Peyer's patch (tissue), 4 donors: ENCODE data around the gene PGBD2. TPM values are rescaled to one million over a fixed set of nuclear protein-coding genes. Genes with fewer than 3 reads are reported as not detected.

Source experiments
- DNase-seq, 3 donors: peaks; one replicate each; pipeline ENCODE4 v3.0.0-alpha.2; 2017 to 2019
- H3K27ac ChIP-seq, 4 donors: fragments of 200-600 bp; sonication (generic); one replicate each; pipeline ENCODE4 v1.5.1; 2016 to 2019
- H3K27me3 ChIP-seq, 2 donors: fragments of 200-600 bp; sonication (generic); one replicate each; pipeline ENCODE4 v1.5.1; 2019
- H3K36me3 ChIP-seq, 3 donors: fragments of 200-600 bp; sonication (generic); one replicate each; pipeline ENCODE4 v1.5.1; 2016 to 2019
- H3K4me1 ChIP-seq, 4 donors: fragments of 200-600 bp; sonication (generic); one replicate each; pipeline ENCODE4 v1.5.1; 2016 to 2019
- H3K4me3 ChIP-seq, 4 donors: fragments of 200-600 bp; sonication (generic); 1 replicate in 3 of 4; 2 replicates in 1 of 4; pipeline ENCODE4 v1.5.1; 2016 to 2019; ENCODE audit warnings: mild to moderate bottlenecking in 1 of 4
- H3K9me3 ChIP-seq, 4 donors: fragments of 200-600 bp; sonication (generic); one replicate each; pipeline ENCODE4 v1.5.1; 2016 to 2019; ENCODE audit warnings: mild to moderate bottlenecking in 1 of 4
- POLR2A ChIP-seq, 2 donors: fragments of 450-650 bp; IDR thresholded peaks; one replicate each; pipeline ENCODE4 v1.5.1; 2017; ENCODE audit warnings: antibody characterized with exemption in 2 of 2, mild to moderate bottlenecking in 2 of 2, moderate library complexity in 2 of 2
- total RNA-seq, 4 donors: library from RNA; depleted of rRNA; stranded (reverse); fragments of >200 nt; gene quantifications; one replicate each; pipeline ENCODE4 v1.1.0, GENCODE V29; 2016
- TF ChIP-seq, protein P1 (sequence below), 6 experiments: fragments of 450-650 bp in 4 of 6; fragments of 200-600 bp in 2 of 6; sonication (generic) in 1 of 6; IDR thresholded peaks; one replicate each; pipeline ENCODE4 v1.5.1; 2017 to 2019; ENCODE audit warnings: antibody characterized with exemption in 6 of 6, mild to moderate bottlenecking in 3 of 6, moderate library complexity in 1 of 6

Gene PGBD2
- total RNA-seq, 4 donors from 2014 or later: 9.9 to 17.2 (median 14.4) TPM

- Histone ChIP-seq H3K4me3 (no peak overlapping the region), H3K36me3 (no peaks in the 10 kb centered on the region), H3K27ac (no peak overlapping the region), H3K4me1 (no peaks in the 10 kb centered on the region), H3K9me3 (no peaks in the 10 kb centered on the region), H3K27me3 (no peaks in the 10 kb centered on the region)
- peak in 1 of 3 donors; percentile 68 for DNase-seq
- TF ChIP-seq, protein P1, sequence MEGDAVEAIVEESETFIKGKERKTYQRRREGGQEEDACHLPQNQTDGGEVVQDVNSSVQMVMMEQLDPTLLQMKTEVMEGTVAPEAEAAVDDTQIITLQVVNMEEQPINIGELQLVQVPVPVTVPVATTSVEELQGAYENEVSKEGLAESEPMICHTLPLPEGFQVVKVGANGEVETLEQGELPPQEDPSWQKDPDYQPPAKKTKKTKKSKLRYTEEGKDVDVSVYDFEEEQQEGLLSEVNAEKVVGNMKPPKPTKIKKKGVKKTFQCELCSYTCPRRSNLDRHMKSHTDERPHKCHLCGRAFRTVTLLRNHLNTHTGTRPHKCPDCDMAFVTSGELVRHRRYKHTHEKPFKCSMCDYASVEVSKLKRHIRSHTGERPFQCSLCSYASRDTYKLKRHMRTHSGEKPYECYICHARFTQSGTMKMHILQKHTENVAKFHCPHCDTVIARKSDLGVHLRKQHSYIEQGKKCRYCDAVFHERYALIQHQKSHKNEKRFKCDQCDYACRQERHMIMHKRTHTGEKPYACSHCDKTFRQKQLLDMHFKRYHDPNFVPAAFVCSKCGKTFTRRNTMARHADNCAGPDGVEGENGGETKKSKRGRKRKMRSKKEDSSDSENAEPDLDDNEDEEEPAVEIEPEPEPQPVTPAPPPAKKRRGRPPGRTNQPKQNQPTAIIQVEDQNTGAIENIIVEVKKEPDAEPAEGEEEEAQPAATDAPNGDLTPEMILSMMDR (IDR thresholded peaks at IDR 0.05): no peak
- no peak for TF ChIP-seq POLR2A (IDR thresholded peaks at IDR 0.05)
Measured at GRCh38 chr1:248892590-248892989, 13.4 kb upstream of the PGBD2 start.

GRCh38 chr1:248894837-248895236 lies 11.2 kb upstream of the PGBD2 start:
- Histone ChIP-seq H3K4me1 (no peaks in the 10 kb centered on the region), H3K4me3 (no peak overlapping the region), H3K36me3 (no peaks in the 10 kb centered on the region), H3K27ac (no peak overlapping the region), H3K27me3 (no peaks in the 10 kb centered on the region), H3K9me3 (no peaks in the 10 kb centered on the region)
- no peak for DNase-seq
- TF ChIP-seq POLR2A (IDR thresholded peaks at IDR 0.05): no peak
- TF ChIP-seq, protein P1 (IDR thresholded peaks at IDR 0.05): no peak

- H3K27ac ChIP-seq: no peak overlapping the region
- no peak for DNase-seq
- TF ChIP-seq, protein P1 (IDR thresholded peaks at IDR 0.05): no peak
- TF ChIP-seq POLR2A (IDR thresholded peaks at IDR 0.05): no peak
- H3K27me3 ChIP-seq: no peaks in the 10 kb centered on the region
- H3K36me3 ChIP-seq: no peaks in the 10 kb centered on the region
- no peak overlapping the region for H3K4me3 ChIP-seq
- H3K9me3 ChIP-seq: no peaks in the 10 kb centered on the region
- no peaks in the 10 kb centered on the region for H3K4me1 ChIP-seq
Measured at GRCh38 chr1:248897412-248898337, 8.4 kb upstream of the PGBD2 start.

- Histone ChIP-seq H3K27me3 (no peaks in the 10 kb centered on the region), H3K4me3 (no peak overlapping the region), H3K4me1 (no peaks in the 10 kb centered on the region), H3K27ac (no peak overlapping the region), H3K9me3 (no peaks in the 10 kb centered on the region), H3K36me3 (no peaks in the 10 kb centered on the region)
- DNase-seq: no peak
- TF ChIP-seq, protein P1 (IDR thresholded peaks at IDR 0.05): no peak
- TF ChIP-seq POLR2A (IDR thresholded peaks at IDR 0.05): no peak
Measured at GRCh38 chr1:248900637-248901036, 5.4 kb upstream of the PGBD2 start.

DNA sequence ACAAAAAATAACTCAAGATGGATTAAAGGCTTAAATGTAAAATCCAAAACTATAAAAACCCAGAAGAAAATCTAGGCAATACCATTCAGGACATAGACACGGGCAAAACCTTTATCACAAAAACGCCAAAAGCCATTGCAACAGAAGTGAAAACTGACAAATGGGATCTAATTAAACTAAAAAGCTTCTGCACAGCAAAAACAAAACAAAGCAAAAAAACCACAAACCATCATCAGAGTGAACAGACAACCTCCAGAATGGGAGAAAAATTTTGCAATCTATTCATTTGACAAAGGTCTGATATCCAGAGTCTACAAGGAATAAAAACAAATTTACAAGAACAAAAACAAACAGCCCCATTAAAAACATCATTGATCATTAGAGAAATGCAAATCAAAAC lies 4.5 kb upstream of the PGBD2 start:
- Histone ChIP-seq H3K4me1 (no peaks in the 10 kb centered on the region), H3K27ac (no peak overlapping the region), H3K36me3 (no peaks in the 10 kb centered on the region), H3K27me3 (no peaks in the 10 kb centered on the region), H3K4me3 (no peak overlapping the region), H3K9me3 (no peaks in the 10 kb centered on the region)
- TF ChIP-seq, protein P1 (IDR thresholded peaks at IDR 0.05): no peak
- no peak for TF ChIP-seq POLR2A (IDR thresholded peaks at IDR 0.05)
- no peak for DNase-seq
